Measurements from ENCODE around the gene YBEY.

Gene YBEY

DNA sequence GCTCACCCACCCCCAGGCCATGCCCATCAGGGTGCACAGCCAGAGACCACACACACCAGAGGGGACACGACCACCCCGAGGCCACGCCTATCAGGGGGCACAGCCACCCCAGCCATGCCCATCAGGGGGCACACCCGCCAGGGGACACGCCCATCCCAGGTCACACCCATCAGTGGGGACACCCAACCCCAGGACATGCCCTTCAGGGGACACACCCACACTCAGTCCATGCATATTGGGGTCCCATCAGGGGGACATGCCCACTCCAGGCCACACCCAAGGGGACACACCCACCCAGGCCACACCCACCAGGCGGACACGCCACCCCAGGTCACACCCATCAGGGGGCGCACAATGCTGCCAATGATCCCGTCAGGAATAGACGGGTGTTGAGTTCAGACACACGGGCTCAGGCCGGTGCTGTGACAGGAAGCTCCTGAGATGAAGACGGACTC is 21.4 kb upstream of the YBEY start:
- DNase-seq (ENCODE audit: insufficient read length, low spot score) (no peak), FAIRE-seq (no peak)
- TF ChIP-seq, protein P1, sequence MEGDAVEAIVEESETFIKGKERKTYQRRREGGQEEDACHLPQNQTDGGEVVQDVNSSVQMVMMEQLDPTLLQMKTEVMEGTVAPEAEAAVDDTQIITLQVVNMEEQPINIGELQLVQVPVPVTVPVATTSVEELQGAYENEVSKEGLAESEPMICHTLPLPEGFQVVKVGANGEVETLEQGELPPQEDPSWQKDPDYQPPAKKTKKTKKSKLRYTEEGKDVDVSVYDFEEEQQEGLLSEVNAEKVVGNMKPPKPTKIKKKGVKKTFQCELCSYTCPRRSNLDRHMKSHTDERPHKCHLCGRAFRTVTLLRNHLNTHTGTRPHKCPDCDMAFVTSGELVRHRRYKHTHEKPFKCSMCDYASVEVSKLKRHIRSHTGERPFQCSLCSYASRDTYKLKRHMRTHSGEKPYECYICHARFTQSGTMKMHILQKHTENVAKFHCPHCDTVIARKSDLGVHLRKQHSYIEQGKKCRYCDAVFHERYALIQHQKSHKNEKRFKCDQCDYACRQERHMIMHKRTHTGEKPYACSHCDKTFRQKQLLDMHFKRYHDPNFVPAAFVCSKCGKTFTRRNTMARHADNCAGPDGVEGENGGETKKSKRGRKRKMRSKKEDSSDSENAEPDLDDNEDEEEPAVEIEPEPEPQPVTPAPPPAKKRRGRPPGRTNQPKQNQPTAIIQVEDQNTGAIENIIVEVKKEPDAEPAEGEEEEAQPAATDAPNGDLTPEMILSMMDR (IDR thresholded peaks at IDR 0.05; ENCODE audit: insufficient read depth, missing control alignments): peak; percentile 1

DNA sequence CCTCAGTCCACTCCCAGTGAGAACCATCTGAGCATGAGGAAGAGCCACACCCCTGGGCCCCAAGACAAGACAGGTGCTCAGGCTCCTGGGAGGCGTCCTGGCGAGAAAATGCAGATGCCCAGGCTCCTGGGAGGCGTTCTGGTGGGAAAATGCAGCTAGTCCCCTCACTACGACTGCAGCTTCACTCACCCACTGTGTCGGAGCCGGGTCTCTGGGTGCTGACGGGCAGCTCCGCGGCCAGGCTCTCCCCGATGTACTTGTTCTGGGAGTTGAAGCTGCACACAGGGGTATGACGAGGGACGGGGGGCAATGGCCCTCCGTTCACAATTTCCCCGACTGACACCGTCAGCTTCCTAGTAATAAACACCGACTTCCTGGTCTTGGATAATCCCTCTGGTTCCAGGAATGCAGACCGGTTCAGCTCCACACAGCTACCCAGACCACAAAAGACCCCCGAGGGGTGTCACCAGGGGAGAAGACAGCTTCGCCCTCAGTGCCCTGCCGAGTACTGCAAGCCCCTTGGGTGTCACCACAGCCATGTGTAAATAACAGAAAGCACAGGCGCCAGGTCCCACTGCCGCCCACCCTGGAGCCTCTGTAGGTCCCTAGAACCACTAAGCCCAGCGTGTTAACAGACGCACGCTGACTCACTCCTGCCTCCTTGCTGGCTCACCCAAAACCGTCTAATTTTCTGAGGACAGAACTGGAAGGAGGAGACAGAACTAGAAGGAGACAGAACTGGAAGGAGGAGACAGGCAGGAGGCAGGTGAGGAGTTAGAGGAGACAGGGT is 20.2 kb upstream of the YBEY start:
- FAIRE-seq (no peak), DNase-seq (ENCODE audit: insufficient read length, low spot score) (no peak)
- TF ChIP-seq, protein P1 (IDR thresholded peaks at IDR 0.05; ENCODE audit: insufficient read depth, missing control alignments): no peak

DNA sequence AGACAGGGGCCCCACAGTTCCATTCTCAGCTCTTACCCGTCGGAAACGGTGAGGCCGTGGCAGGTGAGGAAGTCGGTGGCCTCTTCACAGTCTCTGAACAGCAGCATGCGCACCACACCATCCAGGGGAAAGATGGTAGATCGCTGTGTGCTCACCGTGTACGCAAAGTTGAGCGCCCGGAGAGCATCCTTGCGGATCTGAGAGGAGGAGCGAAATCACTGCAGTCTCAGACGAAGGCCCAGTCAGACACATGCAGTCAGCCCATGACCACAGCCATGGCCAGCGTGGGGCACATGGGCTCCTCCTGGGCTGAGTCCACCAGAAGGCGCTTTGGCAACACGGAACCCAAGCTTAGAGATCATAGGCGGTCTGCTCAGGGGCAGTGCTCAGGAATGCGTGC is 19.2 kb upstream of the YBEY start:
- FAIRE-seq: no peak
- TF ChIP-seq, protein P1 (IDR thresholded peaks at IDR 0.05; ENCODE audit: insufficient read depth, missing control alignments): no peak
- DNase-seq (ENCODE audit: insufficient read length, low spot score): no peak

DNA sequence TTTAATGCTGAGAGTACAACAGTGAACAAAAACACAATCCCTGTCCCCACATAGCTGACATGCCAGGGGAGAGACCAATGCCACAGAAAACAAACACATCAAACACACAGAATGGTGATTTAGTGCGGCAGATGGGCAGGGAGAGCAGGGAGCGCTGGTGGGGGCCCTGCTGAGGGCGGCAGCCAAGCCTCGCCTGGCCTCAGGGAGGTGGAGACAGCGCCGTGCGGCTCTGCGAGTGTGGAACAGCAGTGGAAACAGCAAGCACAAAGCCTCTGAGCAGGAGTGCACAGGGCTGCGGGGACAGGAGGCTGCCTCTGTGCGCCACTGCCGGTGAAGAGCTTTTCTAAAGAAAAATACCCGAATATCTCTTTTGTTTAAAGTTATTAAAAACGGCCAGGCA is 17.8 kb upstream of the YBEY start:
- no peak for DNase-seq (ENCODE audit: insufficient read length, low spot score)
- TF ChIP-seq, protein P1 (IDR thresholded peaks at IDR 0.05; ENCODE audit: insufficient read depth, missing control alignments): no peak
- FAIRE-seq: no peak

DNA sequence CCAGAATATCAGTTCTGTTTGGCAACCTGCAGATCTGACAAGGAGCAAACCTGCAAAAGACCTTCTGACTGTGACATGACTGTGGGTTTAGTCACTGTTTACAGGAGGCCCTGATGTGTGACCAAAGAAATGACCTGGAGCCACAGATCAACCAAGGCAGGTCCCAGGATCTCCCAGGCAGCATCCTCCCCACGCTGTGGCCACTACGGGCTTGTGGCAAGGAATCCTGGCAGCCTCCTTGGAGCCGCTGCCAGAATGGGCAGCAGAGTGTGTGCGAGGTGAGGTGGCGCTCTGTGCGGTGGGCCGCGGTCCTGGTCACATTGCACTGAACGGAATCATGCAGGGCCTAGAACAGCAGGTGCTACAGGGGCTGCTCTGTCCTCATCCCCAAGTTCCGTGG is 16.7 kb upstream of the YBEY start:
- FAIRE-seq: no peak
- TF ChIP-seq, protein P1 (IDR thresholded peaks at IDR 0.05; ENCODE audit: insufficient read depth, missing control alignments): no peak
- DNase-seq (ENCODE audit: insufficient read length, low spot score): no peak

DNA sequence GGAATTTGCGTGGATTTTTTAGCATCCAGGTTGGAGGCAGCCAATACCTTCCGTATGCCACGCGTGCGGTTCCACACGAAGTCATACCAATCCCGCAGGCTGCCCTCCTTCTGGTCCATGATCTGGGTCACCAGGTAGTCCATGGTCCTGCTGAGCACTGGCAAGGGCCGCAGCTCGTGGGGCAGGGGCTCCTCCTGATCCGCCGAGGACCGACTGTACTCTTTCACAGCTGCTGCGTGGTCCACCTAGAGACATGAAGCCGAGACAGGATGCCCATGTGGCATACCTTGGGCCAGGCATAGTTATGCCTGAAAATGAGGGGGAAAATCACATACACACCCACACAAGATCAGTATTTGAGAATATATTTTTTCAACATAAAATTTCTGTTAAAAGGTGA is 12.8 kb upstream of the YBEY start:
- TF ChIP-seq, protein P1 (IDR thresholded peaks at IDR 0.05; ENCODE audit: insufficient read depth, missing control alignments): no peak
- FAIRE-seq (no peak), DNase-seq (ENCODE audit: insufficient read length, low spot score) (no peak)

DNA sequence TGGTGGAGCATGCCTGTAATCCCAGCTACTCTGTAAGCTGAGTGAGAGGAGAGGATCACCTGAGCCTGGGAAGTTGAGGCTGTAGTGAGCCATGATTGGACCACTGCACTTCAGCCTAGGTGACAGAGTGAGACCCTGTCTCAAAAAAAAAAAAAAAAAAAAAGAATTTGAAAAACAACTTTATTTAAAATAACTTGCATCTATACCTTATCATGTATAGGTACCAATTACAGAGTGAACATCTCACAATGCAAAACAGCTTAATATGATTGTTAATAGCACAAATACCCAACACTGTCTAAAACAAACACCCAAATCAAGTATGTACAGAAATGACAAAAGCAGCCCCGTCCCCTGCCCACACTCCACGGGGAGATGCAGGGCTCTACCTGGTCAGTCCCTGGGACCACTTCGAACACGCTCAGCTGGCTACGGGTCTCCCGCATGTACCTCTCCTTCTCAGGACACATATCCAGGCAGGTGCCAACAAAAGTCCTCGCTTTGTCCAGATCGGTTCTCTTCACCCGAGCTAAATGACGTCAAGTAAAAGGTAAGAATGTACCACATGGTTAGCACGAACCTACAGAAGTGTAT is 11.2 kb upstream of the YBEY start:
- FAIRE-seq: no peak
- DNase-seq (ENCODE audit: insufficient read length, low spot score): no peak
- TF ChIP-seq, protein P1 (IDR thresholded peaks at IDR 0.05; ENCODE audit: insufficient read depth, missing control alignments): no peak
